GM23338 (cell line): ENCODE data around the gene ZNF383.

Experiments used
- CREB1 ChIP-seq: fragments of 250-450 bp; sonication (Bioruptor Pico); IDR thresholded peaks from 2 replicates; pipeline ENCODE4 v1.5.0; 2020; ENCODE audit warnings: low read depth, mild to moderate bottlenecking, moderate library complexity
- CTCF ChIP-seq, 2 experiments: fragments of 200-600 bp in 1 of 2; sonication (generic) in 1 of 2; conservative IDR thresholded peaks; 2 replicates each; pipeline versions ENCODE4 v1.5.1 to v1.6.1; 2016 to 2017; ENCODE audit warnings: antibody characterized with exemption in 2 of 2, low read depth in 2 of 2, mild to moderate bottlenecking in 2 of 2, moderate library complexity in 1 of 2
- EZH2 ChIP-seq: fragments of 200-600 bp; sonication (generic); IDR thresholded peaks from one replicate; pipeline ENCODE4 v1.8.0; 2017; ENCODE audit warnings: antibody characterized with exemption, mild to moderate bottlenecking, low read depth; ENCODE audit not compliant: unreplicated experiment
- NANOG ChIP-seq: IDR thresholded peaks from 2 replicates; pipeline ENCODE4 v1.6.1; 2016; ENCODE audit warnings: antibody characterized with exemption, borderline replicate concordance
- POLR2AphosphoS5 ChIP-seq: IDR thresholded peaks from 2 replicates; pipeline ENCODE4 v1.6.1; 2016; ENCODE audit warnings: antibody characterized with exemption, low read depth
- REST ChIP-seq: IDR thresholded peaks from one replicate; pipeline ENCODE4 v1.6.1; 2018; ENCODE audit warnings: antibody characterized with exemption; ENCODE audit not compliant: unreplicated experiment

DNA sequence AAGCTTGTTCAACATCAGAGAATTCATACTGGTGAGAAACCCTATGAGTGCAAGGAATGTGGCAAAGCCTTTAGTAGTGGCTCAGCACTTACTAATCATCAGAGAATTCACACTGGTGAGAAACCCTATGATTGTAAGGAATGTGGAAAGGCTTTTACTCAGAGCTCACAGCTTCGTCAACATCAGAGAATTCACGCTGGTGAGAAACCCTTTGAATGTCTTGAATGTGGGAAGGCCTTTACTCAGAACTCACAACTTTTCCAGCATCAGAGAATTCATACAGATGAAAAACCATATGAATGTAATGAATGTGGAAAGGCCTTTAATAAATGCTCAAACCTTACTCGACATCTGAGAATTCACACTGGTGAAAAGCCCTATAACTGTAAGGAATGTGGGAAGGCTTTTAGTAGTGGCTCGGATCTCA is 25.2 kb downstream of the ZNF383 start:
- TF ChIP-seq CTCF (conservative IDR thresholded peaks at IDR 0.05; ENCODE audit: low read depth in 2 of 2), result no peak
- TF ChIP-seq REST, result no peak
- TF ChIP-seq POLR2AphosphoS5, result no peak
- no peak for TF ChIP-seq EZH2
- TF ChIP-seq CREB1, result no peak
- TF ChIP-seq NANOG, result no peak
